ENCODE data around the gene ENO1.

Gene ENO1

GRCh38 chr1:8863138-8863537, 15.3 kb downstream of the ENO1 start:
- Histone ChIP-seq H3K23ac (ENCODE audit: low read depth, low read length, poor library complexity) (no peak overlapping the region), H3K27me3 (ENCODE audit: control insufficient read depth in 3 of 3, insufficient read depth in 3 of 3, low read depth in 1 of 3, low read length in 3 of 3) (no peaks in the 10 kb centered on the region), H3K36me3 (replicated peaks in 1 of 2; ENCODE audit: control insufficient read depth in 2 of 2, insufficient read depth in 2 of 2, low read length in 2 of 2) (peaks cover 73 to 98% of the 10 kb centered on the region in 2 donors), H3K4me2 (ENCODE audit: insufficient read depth, low read length, poor library complexity, severe bottlenecking) (no peak overlapping the region), H4K8ac (ENCODE audit: low read depth, low read length) (no peak overlapping the region), H2BK5ac (ENCODE audit: low read length) (no peak overlapping the region), H2BK15ac (ENCODE audit: low read length) (no peak overlapping the region), H3K9ac (ENCODE audit: low read depth, low read length, poor library complexity) (no peak overlapping the region), H3K4me3 (ENCODE audit: low read length in 2 of 2) (no peak overlapping the region), H3K27ac (replicated peaks; ENCODE audit: low read length) (peak overlapping the region; percentile 21), H3K9me3 (replicated peaks in 1 of 2; ENCODE audit: control insufficient read depth in 2 of 2, insufficient read depth in 1 of 2, low read depth in 1 of 2, low read length in 2 of 2) (no peaks in the 10 kb centered on the region), H4K91ac (ENCODE audit: low read depth, low read length, poor library complexity) (no peak overlapping the region), H2BK12ac (ENCODE audit: low read length) (no peak overlapping the region), H3K79me1 (ENCODE audit: low read depth, low read length) (peaks cover 2% of the 10 kb centered on the region), H2AK5ac (ENCODE audit: low read depth, low read length) (no peak overlapping the region), H2AFZ (ENCODE audit: low read length) (no peak overlapping the region), H3K14ac (ENCODE audit: low read length) (no peak overlapping the region), H3K18ac (ENCODE audit: low read length) (no peak overlapping the region), H3K4me1 (ENCODE audit: control insufficient read depth in 2 of 2, insufficient read depth in 1 of 2, low read depth in 1 of 2, low read length in 2 of 2) (peaks cover 9 to 11% of the 10 kb centered on the region in 2 donors), H3K4ac (ENCODE audit: low read length) (no peak overlapping the region), H2BK120ac (ENCODE audit: low read depth, low read length) (no peak overlapping the region)
- WGBS, 2 donors (ENCODE audit: extremely low coverage in 2 of 2, insufficient read length in 2 of 2, insufficient replicate concordance in 1 of 2) = no CpG with 5 or more reads among the region's 7 CpGs
- no peak for DNase-seq (ENCODE audit: low spot score)

DNA sequence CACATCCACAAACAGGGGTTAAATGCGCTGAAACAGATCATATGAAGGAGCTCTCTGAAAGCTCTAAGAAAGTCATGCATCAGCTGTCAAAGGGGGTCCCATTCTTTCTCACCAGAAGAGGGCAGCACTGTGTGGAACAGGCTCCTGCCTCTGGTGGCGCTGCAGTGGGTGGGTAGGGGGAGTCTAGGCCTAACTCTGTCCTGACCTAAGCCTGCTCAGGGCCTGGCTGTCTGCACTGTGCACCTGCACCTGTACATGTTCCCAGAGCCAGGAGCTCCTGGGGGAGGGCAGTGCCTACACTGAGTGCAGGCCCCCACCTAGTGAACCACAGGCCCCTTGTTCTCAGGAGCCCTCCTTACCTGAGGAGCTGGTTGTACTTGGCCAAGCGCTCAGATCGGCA, 16.0 kb downstream of the ENO1 start:
- H3K9me3 ChIP-seq (replicated peaks in 1 of 2; ENCODE audit: control insufficient read depth in 2 of 2, insufficient read depth in 1 of 2, low read depth in 1 of 2, low read length in 2 of 2) = no peaks in the 10 kb centered on the region
- H3K79me1 ChIP-seq (ENCODE audit: low read depth, low read length) = peaks cover 2% of the 10 kb centered on the region
- H3K4me3 ChIP-seq (ENCODE audit: low read length in 2 of 2) = no peak overlapping the region
- H3K14ac ChIP-seq (ENCODE audit: low read length) = no peak overlapping the region
- H3K23ac ChIP-seq (ENCODE audit: low read depth, low read length, poor library complexity) = no peak overlapping the region
- WGBS, 2 donors (ENCODE audit: extremely low coverage in 2 of 2, insufficient read length in 2 of 2, insufficient replicate concordance in 1 of 2) = no CpG with 5 or more reads among the region's 4 CpGs
- H2BK5ac ChIP-seq (ENCODE audit: low read length) = no peak overlapping the region
- H2BK15ac ChIP-seq (ENCODE audit: low read length) = no peak overlapping the region
- H2BK120ac ChIP-seq (ENCODE audit: low read depth, low read length) = no peak overlapping the region
- H3K9ac ChIP-seq (ENCODE audit: low read depth, low read length, poor library complexity) = no peak overlapping the region
- H3K18ac ChIP-seq (ENCODE audit: low read length) = no peak overlapping the region
- H4K91ac ChIP-seq (ENCODE audit: low read depth, low read length, poor library complexity) = no peak overlapping the region
- H3K36me3 ChIP-seq (replicated peaks in 1 of 2; ENCODE audit: control insufficient read depth in 2 of 2, insufficient read depth in 2 of 2, low read length in 2 of 2) = peaks cover 74 to 92% of the 10 kb centered on the region in 2 donors
- no peak overlapping the region for H3K4me2 ChIP-seq (ENCODE audit: insufficient read depth, low read length, poor library complexity, severe bottlenecking)
- H3K27me3 ChIP-seq (ENCODE audit: control insufficient read depth in 3 of 3, insufficient read depth in 3 of 3, low read depth in 1 of 3, low read length in 3 of 3) = no peaks in the 10 kb centered on the region
- H3K4ac ChIP-seq (ENCODE audit: low read length) = no peak overlapping the region
- no peak overlapping the region for H2AFZ ChIP-seq (ENCODE audit: low read length)
- no peak overlapping the region for H2BK12ac ChIP-seq (ENCODE audit: low read length)
- DNase-seq (ENCODE audit: low spot score) = no peak
- H2AK5ac ChIP-seq (ENCODE audit: low read depth, low read length) = no peak overlapping the region
- H4K8ac ChIP-seq (ENCODE audit: low read depth, low read length) = no peak overlapping the region
- peaks cover 11 to 16% of the 10 kb centered on the region in 2 donors for H3K4me1 ChIP-seq (ENCODE audit: control insufficient read depth in 2 of 2, insufficient read depth in 1 of 2, low read depth in 1 of 2, low read length in 2 of 2)
- H3K27ac ChIP-seq (replicated peaks; ENCODE audit: low read length) = no peak overlapping the region

DNA sequence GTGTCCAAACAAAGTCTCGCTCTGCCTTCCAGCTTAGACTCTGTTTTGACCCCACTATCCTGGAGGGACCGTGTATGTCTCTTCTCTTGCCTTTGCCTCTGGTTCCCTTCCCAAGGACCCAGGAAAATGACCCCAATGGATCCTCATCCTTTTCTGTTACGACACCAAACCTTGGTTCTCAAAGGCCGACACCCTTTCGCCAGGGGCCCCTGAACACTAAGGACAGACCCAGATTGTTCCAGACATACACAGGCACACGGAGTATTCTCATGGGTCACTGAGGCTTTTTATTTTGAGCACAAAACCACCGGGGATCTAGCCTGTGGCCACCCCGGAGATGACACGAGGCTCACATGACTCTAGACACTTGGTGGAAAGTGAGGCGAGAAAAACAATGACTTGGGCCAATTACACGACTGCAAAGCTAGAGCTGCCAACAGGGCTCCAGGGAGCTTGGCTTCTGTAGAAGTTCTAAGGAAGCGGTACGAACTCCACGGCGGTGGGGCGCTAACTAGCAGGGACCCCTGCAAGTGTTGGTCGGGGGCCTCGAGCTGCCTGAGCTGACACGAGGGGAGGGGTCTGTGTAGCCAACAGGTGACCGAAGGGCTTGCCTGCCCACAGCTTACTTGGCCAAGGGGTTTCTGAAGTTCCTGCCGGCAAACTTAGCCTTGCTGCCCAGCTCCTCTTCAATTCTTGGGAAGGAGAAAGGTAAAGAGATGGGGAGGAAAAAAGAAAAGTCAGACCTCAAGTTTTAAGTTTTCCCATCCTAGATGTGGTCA, 17.6 kb downstream of the ENO1 start:
- H3K18ac ChIP-seq (ENCODE audit: low read length) = no peak overlapping the region
- no peak overlapping the region for H2AK5ac ChIP-seq (ENCODE audit: low read depth, low read length)
- H3K4me3 ChIP-seq (ENCODE audit: low read length in 2 of 2) = no peak overlapping the region
- no peak overlapping the region for H3K14ac ChIP-seq (ENCODE audit: low read length)
- no peak overlapping the region for H3K9ac ChIP-seq (ENCODE audit: low read depth, low read length, poor library complexity)
- H3K4me2 ChIP-seq (ENCODE audit: insufficient read depth, low read length, poor library complexity, severe bottlenecking) = no peak overlapping the region
- peaks cover 69 to 85% of the 10 kb centered on the region in 2 donors for H3K36me3 ChIP-seq (replicated peaks in 1 of 2; ENCODE audit: control insufficient read depth in 2 of 2, insufficient read depth in 2 of 2, low read length in 2 of 2)
- WGBS, 2 donors (ENCODE audit: extremely low coverage in 2 of 2, insufficient read length in 2 of 2, insufficient replicate concordance in 1 of 2) = no CpG with 5 or more reads among the region's 21 CpGs
- no peaks in the 10 kb centered on the region for H3K27me3 ChIP-seq (ENCODE audit: control insufficient read depth in 3 of 3, insufficient read depth in 3 of 3, low read depth in 1 of 3, low read length in 3 of 3)
- no peak overlapping the region for H3K27ac ChIP-seq (replicated peaks; ENCODE audit: low read length)
- no peak overlapping the region for H2BK5ac ChIP-seq (ENCODE audit: low read length)
- DNase-seq (ENCODE audit: low spot score) = no peak
- H4K8ac ChIP-seq (ENCODE audit: low read depth, low read length) = no peak overlapping the region
- no peak overlapping the region for H4K91ac ChIP-seq (ENCODE audit: low read depth, low read length, poor library complexity)
- no peak overlapping the region for H2BK120ac ChIP-seq (ENCODE audit: low read depth, low read length)
- H3K4me1 ChIP-seq (ENCODE audit: control insufficient read depth in 2 of 2, insufficient read depth in 1 of 2, low read depth in 1 of 2, low read length in 2 of 2) = peaks cover 12 to 26% of the 10 kb centered on the region in 2 donors
- no peak overlapping the region for H3K23ac ChIP-seq (ENCODE audit: low read depth, low read length, poor library complexity)
- H2AFZ ChIP-seq (ENCODE audit: low read length) = no peak overlapping the region
- no peak overlapping the region for H2BK15ac ChIP-seq (ENCODE audit: low read length)
- no peak overlapping the region for H2BK12ac ChIP-seq (ENCODE audit: low read length)
- no peak overlapping the region for H3K4ac ChIP-seq (ENCODE audit: low read length)
- peaks cover 2% of the 10 kb centered on the region for H3K79me1 ChIP-seq (ENCODE audit: low read depth, low read length)
- H3K9me3 ChIP-seq (replicated peaks in 1 of 2; ENCODE audit: control insufficient read depth in 2 of 2, insufficient read depth in 1 of 2, low read depth in 1 of 2, low read length in 2 of 2) = no peaks in the 10 kb centered on the region

GRCh38 chr1:8858888-8859706, 19.4 kb downstream of the ENO1 start:
- Histone ChIP-seq H2BK15ac (ENCODE audit: low read length) (no peak overlapping the region), H2AFZ (ENCODE audit: low read length) (no peak overlapping the region), H3K27ac (replicated peaks; ENCODE audit: low read length) (no peak overlapping the region), H2BK12ac (ENCODE audit: low read length) (no peak overlapping the region), H2BK120ac (ENCODE audit: low read depth, low read length) (no peak overlapping the region), H4K8ac (ENCODE audit: low read depth, low read length) (no peak overlapping the region), H2AK5ac (ENCODE audit: low read depth, low read length) (no peak overlapping the region), H4K91ac (ENCODE audit: low read depth, low read length, poor library complexity) (no peak overlapping the region), H3K27me3 (ENCODE audit: control insufficient read depth in 3 of 3, insufficient read depth in 3 of 3, low read depth in 1 of 3, low read length in 3 of 3) (no peaks in the 10 kb centered on the region), H3K18ac (ENCODE audit: low read length) (no peak overlapping the region), H3K4me1 (ENCODE audit: control insufficient read depth in 2 of 2, insufficient read depth in 1 of 2, low read depth in 1 of 2, low read length in 2 of 2) (peaks cover 12 to 26% of the 10 kb centered on the region in 2 donors), H3K23ac (ENCODE audit: low read depth, low read length, poor library complexity) (no peak overlapping the region), H3K9ac (ENCODE audit: low read depth, low read length, poor library complexity) (no peak overlapping the region), H2BK5ac (ENCODE audit: low read length) (no peak overlapping the region), H3K4me2 (ENCODE audit: insufficient read depth, low read length, poor library complexity, severe bottlenecking) (no peak overlapping the region), H3K4ac (ENCODE audit: low read length) (no peak overlapping the region), H3K79me1 (ENCODE audit: low read depth, low read length) (no peaks in the 10 kb centered on the region), H3K14ac (ENCODE audit: low read length) (no peak overlapping the region), H3K36me3 (replicated peaks in 1 of 2; ENCODE audit: control insufficient read depth in 2 of 2, insufficient read depth in 2 of 2, low read length in 2 of 2) (peaks cover 52 to 67% of the 10 kb centered on the region in 2 donors), H3K4me3 (ENCODE audit: low read length in 2 of 2) (no peak overlapping the region), H3K9me3 (replicated peaks in 1 of 2; ENCODE audit: control insufficient read depth in 2 of 2, insufficient read depth in 1 of 2, low read depth in 1 of 2, low read length in 2 of 2) (no peaks in the 10 kb centered on the region)
- DNase-seq (ENCODE audit: low spot score) = peak; percentile 41
- no CpG with 5 or more reads among the region's 12 CpGs for WGBS, 2 donors (ENCODE audit: extremely low coverage in 2 of 2, insufficient read length in 2 of 2, insufficient replicate concordance in 1 of 2)
